ENCODE results near the gene FSCN2. TPM values are rescaled to one million over a fixed set of nuclear protein-coding genes. Genes with fewer than 3 reads are reported as not detected.

The FSCN2 gene
- total and polyA plus RNA-seq, 12 donors, result 0.14 to 1.3 (median 0.45) TPM; not detected in 2

DNA sequence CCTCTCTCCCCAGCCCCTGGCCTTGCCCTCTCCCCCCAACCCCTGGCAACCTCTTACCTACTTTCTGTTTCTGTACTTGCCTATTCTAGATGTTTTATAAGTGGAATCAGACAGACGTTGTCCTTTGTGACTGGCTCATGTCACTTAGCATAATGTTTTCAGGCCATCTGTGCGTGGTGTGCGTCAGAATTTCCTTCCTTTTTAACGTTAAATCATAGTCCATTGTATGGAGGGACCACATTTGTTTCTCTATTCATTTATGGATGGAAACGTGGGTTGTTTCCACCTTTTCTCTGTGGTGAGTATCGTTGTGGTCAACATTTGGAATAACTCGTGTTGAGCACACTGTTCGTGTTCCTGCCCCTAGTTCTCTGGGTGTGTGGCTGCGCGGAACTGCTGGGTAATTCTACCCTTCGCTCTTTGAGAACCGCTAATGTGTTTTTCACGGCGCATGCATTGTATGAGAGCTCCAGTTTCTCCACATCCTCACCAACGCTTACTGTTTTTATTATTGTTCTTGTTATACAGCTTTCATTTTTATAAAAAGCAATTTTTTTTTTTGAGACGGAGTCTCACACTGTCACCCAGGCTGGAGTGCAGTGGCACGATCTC lies 41.9 kb upstream of the FSCN2 start:
- intact Hi-C loops (cut with DNase I), result loop anchor here in 6 of 10 donors (2.0 to 10.0 kb wide), 5 partner anchors 82 to 342 kb away; partner anchors contain the start of gene SLC38A10 (in 2 of the 6)
- WGBS, 2 donors, result 61 to 75% methylated on average over 17 of the region's 17 CpGs

DNA sequence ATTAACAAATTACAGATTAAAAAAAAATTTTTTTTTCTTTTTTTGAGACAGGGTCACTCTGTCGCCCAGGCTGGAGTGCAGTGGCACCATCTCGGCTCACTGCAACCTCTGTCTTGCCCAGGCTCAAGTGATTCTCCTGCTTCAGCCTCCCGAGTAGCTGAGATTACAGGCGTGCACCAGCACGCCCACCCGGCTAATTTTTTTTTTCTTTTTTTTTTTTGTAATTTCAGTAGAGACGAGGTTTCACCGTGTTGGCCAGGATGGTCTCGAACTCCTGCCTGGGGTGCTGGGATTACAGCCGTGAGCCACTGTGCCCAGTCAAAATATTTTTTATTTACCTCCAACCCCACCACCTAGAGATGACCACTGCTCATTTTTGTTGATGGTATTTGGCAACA lies 41.1 kb upstream of the FSCN2 start:
- DNase-seq (no peak), ATAC-seq (no peak)
- Histone ChIP-seq H3K9me3 (no peaks in the 10 kb centered on the region), H3K27ac (peak overlapping the region in 1 of 10 donors; percentile 39), H3K4me1 (peaks cover 10 to 57% (median 47%) of the 10 kb centered on the region in 9 donors), H3K36me3 (no peaks in the 10 kb centered on the region), H3K4me3 (peak overlapping the region in 5 of 10 donors; percentile 69 to 84 (median 79)), H3K27me3 (peaks cover 0 to 21% (median 0%) of the 10 kb centered on the region in 7 donors)
- 80 to 90% methylated on average over 10 of the region's 10 CpGs for WGBS, 2 donors
- TF ChIP-seq, protein P1, sequence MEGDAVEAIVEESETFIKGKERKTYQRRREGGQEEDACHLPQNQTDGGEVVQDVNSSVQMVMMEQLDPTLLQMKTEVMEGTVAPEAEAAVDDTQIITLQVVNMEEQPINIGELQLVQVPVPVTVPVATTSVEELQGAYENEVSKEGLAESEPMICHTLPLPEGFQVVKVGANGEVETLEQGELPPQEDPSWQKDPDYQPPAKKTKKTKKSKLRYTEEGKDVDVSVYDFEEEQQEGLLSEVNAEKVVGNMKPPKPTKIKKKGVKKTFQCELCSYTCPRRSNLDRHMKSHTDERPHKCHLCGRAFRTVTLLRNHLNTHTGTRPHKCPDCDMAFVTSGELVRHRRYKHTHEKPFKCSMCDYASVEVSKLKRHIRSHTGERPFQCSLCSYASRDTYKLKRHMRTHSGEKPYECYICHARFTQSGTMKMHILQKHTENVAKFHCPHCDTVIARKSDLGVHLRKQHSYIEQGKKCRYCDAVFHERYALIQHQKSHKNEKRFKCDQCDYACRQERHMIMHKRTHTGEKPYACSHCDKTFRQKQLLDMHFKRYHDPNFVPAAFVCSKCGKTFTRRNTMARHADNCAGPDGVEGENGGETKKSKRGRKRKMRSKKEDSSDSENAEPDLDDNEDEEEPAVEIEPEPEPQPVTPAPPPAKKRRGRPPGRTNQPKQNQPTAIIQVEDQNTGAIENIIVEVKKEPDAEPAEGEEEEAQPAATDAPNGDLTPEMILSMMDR (IDR thresholded peaks at IDR 0.05), result no peak
- intact Hi-C loops (cut with DNase I), result loop anchor here in 6 of 10 donors (2.0 to 10.0 kb wide), 5 partner anchors 82 to 342 kb away; partner anchors contain the start of gene SLC38A10 (in 2 of the 6)

More for the DNA sequence above, 41.9 kb upstream of the FSCN2 start:
- Histone ChIP-seq H3K4me3 (no peak overlapping the region), H3K27ac (peak overlapping the region in 1 of 10 donors; percentile 47), H3K36me3 (no peaks in the 10 kb centered on the region), H3K9me3 (no peaks in the 10 kb centered on the region), H3K4me1 (peaks cover 15 to 64% (median 53%) of the 10 kb centered on the region in 9 donors), H3K27me3 (peaks cover 0 to 29% (median 0%) of the 10 kb centered on the region in 7 donors)
- DNase-seq, result no peak
- no peak for ATAC-seq
- TF ChIP-seq, protein P1 (IDR thresholded peaks at IDR 0.05), result no peak

DNA sequence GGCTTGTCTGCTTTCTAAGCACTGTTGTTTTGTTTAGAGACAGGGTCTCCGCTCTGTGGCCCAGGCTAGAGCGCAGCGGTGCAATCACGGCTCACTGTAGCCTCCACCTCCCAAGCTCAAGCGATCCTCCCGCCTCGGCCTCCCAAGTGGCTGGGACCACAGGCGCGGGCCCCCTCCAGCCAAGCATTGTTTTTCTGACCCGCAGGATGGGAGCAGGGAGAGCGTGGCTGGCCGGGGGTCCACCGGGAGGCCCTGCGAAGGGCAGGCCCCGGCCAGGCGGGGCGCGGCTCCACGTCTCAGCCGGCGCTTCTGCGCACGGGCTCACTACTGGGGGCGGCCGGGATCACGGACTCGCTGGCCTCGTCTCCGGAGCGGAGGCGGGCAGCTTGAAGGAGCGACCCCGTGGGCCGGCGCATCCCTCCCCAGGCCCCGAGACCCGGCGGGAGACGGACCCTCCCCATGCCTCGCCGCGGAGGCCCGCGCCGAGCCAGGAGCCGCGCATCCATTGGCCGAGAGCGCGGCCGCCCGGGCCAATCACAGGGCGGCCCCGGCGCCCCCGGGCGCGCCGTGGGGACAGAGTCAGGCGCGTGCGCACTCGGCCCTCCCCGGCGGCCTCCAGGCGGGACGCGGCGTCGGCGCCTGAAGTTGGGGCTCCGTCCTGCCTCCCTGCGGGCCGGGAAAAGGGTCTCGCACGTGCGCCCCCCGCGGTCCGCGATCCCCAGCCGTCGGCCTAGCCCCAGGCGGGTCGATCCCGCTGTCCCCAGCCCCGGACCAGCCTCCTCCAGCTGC lies 40.5 kb upstream of the FSCN2 start:
- TF ChIP-seq, protein P1 (IDR thresholded peaks at IDR 0.05), result no peak
- intact Hi-C loops (cut with DNase I), result loop anchor here in 6 of 10 donors (2.0 to 10.0 kb wide), 5 partner anchors 83 to 343 kb away; partner anchors contain the start of gene SLC38A10 (in 2 of the 6)
- Histone ChIP-seq H3K27ac (peak overlapping the region in 9 of 10 donors; percentile 88 to 97 (median 95)), H3K4me1 (peaks cover 10 to 51% (median 41%) of the 10 kb centered on the region in 9 donors), H3K36me3 (no peaks in the 10 kb centered on the region), H3K9me3 (no peaks in the 10 kb centered on the region), H3K4me3 (peak overlapping the region; percentile 58 to 84 (median 76)), H3K27me3 (peaks cover 0 to 20% (median 0%) of the 10 kb centered on the region in 7 donors)
- ATAC-seq (peak; percentile 76 to 88 (median 84)), DNase-seq (peak; percentile 76 to 89)
- 7 to 8% methylated on average over 60 to 87 of the region's 87 CpGs for WGBS, 2 donors

DNA sequence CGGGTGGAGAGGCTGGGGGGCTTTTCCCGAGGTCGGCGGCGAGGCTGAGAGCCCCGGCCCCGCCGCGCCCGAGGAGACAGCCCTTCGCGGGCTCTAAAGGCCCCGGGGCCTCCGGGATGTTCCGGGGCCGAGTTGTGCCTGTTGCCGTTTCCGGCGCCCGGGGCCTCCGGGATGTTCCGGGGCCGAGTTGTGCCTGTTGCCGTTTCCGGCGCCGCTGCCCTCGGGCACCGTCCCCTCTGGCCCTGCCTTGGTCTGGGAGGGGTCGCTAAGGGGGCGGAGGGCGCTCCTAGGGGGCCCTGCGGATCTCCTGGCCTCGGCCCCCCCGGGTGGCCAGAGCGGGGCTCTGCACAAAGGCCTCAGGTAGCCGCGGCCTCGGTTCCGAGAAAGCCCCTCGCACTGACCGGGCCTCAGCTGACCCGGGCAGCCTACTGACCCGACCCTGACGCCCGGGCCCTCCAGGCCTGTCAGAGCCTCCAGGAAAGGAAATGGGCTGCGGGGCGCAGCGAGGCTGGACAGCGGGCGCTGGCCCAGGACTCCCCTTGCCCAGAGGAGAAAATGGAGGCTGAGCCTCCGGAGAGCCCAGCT lies 39.8 kb upstream of the FSCN2 start:
- TF ChIP-seq, protein P1 (IDR thresholded peaks at IDR 0.05), result no peak
- peaks cover 8 to 44% (median 34%) of the 10 kb centered on the region in 9 donors for H3K4me1 ChIP-seq
- intact Hi-C loops (cut with DNase I), result loop anchor here in 4 of 10 donors (10.0 kb wide), 3 partner anchors 84 to 344 kb away; partner anchors contain the start of gene SLC38A10 (in 2 of the 4)
- H3K9me3 ChIP-seq, result no peaks in the 10 kb centered on the region
- no peaks in the 10 kb centered on the region for H3K36me3 ChIP-seq
- H3K27ac ChIP-seq, result peak overlapping the region in 9 of 10 donors; percentile 88 to 97 (median 95)
- H3K27me3 ChIP-seq, result peaks cover 0 to 13% (median 0%) of the 10 kb centered on the region in 7 donors
- peak in 4 of 8 donors; percentile 5 to 18 (median 14) for ATAC-seq
- H3K4me3 ChIP-seq, result peak overlapping the region; percentile 58 to 84 (median 76)
- no peak for DNase-seq
- WGBS, 2 donors, result 6 to 7% methylated on average over 44 to 52 of the region's 52 CpGs
